ENCODE measurements around the gene FAM98A.

DNA sequence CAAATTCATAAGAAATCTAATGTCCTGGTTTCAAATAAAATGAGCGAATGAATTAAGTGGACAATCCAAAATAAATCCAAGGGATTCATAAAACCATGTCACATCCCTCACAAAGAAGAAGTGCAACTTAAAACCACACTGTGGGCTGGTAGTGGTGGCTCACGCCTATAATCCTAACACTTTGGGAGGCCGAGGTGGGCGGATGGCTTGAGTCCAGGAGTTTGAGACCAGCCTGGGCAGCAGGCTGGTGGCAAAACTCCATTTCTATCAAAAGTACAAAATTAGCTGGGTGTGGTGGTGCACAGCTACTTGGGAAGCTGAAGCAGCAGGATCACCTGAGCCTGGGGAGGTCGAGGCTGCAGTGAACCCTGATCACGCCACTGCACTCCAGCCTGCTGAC lies 25.4 kb downstream of the FAM98A start:
- TF ChIP-seq, protein P1, sequence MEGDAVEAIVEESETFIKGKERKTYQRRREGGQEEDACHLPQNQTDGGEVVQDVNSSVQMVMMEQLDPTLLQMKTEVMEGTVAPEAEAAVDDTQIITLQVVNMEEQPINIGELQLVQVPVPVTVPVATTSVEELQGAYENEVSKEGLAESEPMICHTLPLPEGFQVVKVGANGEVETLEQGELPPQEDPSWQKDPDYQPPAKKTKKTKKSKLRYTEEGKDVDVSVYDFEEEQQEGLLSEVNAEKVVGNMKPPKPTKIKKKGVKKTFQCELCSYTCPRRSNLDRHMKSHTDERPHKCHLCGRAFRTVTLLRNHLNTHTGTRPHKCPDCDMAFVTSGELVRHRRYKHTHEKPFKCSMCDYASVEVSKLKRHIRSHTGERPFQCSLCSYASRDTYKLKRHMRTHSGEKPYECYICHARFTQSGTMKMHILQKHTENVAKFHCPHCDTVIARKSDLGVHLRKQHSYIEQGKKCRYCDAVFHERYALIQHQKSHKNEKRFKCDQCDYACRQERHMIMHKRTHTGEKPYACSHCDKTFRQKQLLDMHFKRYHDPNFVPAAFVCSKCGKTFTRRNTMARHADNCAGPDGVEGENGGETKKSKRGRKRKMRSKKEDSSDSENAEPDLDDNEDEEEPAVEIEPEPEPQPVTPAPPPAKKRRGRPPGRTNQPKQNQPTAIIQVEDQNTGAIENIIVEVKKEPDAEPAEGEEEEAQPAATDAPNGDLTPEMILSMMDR (conservative IDR thresholded peaks at IDR 0.05; ENCODE audit: low read depth, low read length): no peak
- no peak for TF ChIP-seq SMC3 (IDR thresholded peaks at IDR 0.05; ENCODE audit: low read depth, low read length)

Measured in IMR-90 (cell line).